ENCODE data around the gene KLHDC10.
A peak's percentile ranks its signal among the peaks of the same experiment; 100 is the strongest.
"Not testable (repeated sequence)": the region's sequence is repeated elsewhere in the genome, so short reads cannot be mapped to it uniquely, and the experiment has no call there.

The KLHDC10 gene

GRCh38 chr7:130069978-130070860 lies at the start of gene KLHDC10:
TSS of gene KLHDC10 (plus strand) at chr7:130070534. CDS start at chr7:130070644, 110 bp downstream.
- peak; percentile 87 for DNase-seq (ENCODE audit: low read depth)

GRCh38 chr7:130021105-130021834 lies 49.1 kb upstream of the KLHDC10 start:
- DNase-seq (ENCODE audit: low read depth), result no peak

GRCh38 chr7:130022115-130022514 lies 48.2 kb upstream of the KLHDC10 start:
- DNase-seq (ENCODE audit: low read depth), result no peak

- no peak for DNase-seq (ENCODE audit: low read depth)
Measured at GRCh38 chr7:130022623-130023175, 47.6 kb upstream of the KLHDC10 start.

- DNase-seq (ENCODE audit: low read depth), result no peak
Measured at GRCh38 chr7:130024390-130024789, 45.9 kb upstream of the KLHDC10 start.

- no peak for DNase-seq (ENCODE audit: low read depth)
Measured at GRCh38 chr7:130032698-130033097, 37.6 kb upstream of the KLHDC10 start.

- DNase-seq (ENCODE audit: low read depth), result no peak
Measured at GRCh38 chr7:130037703-130038102, 32.6 kb upstream of the KLHDC10 start.

GRCh38 chr7:130040576-130040975 lies 29.8 kb upstream of the KLHDC10 start:
- no peak for DNase-seq (ENCODE audit: low read depth)

- DNase-seq (ENCODE audit: low read depth), result no peak
Measured at GRCh38 chr7:130047831-130048230, 22.5 kb upstream of the KLHDC10 start.

GRCh38 chr7:130048906-130049305 lies 21.4 kb upstream of the KLHDC10 start:
- DNase-seq (ENCODE audit: low read depth), result no peak

GRCh38 chr7:130052250-130052649 lies 18.1 kb upstream of the KLHDC10 start:
- not testable (repeated sequence) for DNase-seq (ENCODE audit: low read depth)

GRCh38 chr7:130055198-130055597 lies 15.1 kb upstream of the KLHDC10 start:
- not testable (repeated sequence) for DNase-seq (ENCODE audit: low read depth)

- DNase-seq (ENCODE audit: low read depth), result no peak
Measured at GRCh38 chr7:130062246-130062645, 8.1 kb upstream of the KLHDC10 start.

- peak; percentile 62 for DNase-seq (ENCODE audit: low read depth)
Measured at GRCh38 chr7:130063036-130063435, 7.3 kb upstream of the KLHDC10 start.

GRCh38 chr7:130064580-130064926 lies 5.8 kb upstream of the KLHDC10 start:
- DNase-seq (ENCODE audit: low read depth), result not testable (repeated sequence)

GRCh38 chr7:130065500-130066152 lies 4.7 kb upstream of the KLHDC10 start:
- DNase-seq (ENCODE audit: low read depth), result no peak

GRCh38 chr7:130069179-130069977 lies 956 bp upstream of the KLHDC10 start:
- DNase-seq (ENCODE audit: low read depth), result no peak

GRCh38 chr7:130070861-130071622 lies 708 bp downstream of the KLHDC10 start:
- DNase-seq (ENCODE audit: low read depth), result no peak

- DNase-seq (ENCODE audit: low read depth), result peak; percentile 14
Measured at GRCh38 chr7:130071701-130072622, 1.6 kb downstream of the KLHDC10 start.
